ENCODE results near the gene CAPN15.

CAPN15 gene

DNA sequence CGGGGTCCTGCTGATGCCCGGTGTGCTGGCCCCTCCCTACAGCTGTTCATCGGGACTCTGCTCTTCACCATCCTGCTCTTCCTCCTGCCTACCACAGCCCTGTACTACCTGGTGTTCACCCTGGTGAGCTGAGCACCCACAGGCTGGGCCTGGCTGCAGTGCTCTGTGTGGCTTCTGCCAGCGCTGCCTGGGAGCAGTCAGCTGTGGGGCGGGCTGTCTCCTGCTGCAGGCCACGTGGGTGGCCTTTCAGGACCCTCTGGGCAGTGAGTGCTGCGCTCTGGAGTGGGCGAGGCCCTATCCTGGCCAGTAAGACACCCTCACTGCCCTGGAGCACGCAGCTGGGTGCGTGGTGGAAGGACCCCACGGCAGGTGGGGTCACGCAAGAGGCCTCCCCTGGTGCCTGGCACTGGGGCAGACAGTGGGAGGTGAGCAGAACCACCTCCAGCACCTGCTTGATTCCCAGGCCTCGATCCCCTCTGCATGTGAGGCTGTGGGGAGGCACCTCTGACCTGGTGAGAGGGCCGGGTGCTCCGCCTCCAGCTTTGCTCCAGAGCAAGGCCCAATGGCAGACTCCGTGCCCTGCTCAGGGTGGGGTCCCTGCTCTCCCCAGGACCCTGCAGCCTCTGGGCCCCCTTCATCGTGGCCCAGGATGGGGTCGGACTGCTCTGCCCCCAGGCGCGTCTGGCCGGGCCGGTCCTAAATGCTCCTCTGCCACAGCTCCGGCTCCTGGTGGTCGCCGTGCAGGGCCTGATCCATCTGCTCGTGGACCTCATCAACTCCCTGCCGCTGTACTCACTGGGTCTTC is 52.8 kb downstream of the CAPN15 start:
- DNase-seq = no peak

DNA sequence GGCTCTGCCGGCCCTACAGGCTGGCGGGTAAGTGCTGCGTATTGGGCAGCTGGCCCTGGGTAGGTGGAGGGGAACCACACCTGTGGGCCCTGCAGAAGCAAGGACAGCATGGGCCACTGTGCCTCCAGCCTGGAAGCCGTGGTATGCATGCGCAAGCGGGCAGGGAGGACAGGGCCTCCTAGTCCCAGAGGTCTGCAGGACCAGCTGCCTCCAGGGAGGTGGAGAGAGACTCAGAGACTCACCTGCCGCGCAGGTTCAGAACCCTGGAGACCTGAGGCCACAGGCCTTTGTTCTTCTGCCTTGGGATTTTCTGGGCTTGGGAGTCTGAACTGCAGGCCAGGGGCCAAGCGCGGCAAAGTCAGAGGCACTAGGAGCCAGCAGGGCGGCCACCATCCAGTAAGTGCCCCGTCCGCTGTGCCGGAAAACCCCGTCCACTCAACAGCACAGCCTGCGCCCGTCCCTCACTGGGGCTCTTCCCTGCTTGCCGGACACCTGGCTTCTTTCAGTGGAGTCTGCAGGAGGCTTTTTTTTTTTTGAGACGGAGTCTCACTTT is 53.5 kb downstream of the CAPN15 start:
- DNase-seq = no peak

DNA sequence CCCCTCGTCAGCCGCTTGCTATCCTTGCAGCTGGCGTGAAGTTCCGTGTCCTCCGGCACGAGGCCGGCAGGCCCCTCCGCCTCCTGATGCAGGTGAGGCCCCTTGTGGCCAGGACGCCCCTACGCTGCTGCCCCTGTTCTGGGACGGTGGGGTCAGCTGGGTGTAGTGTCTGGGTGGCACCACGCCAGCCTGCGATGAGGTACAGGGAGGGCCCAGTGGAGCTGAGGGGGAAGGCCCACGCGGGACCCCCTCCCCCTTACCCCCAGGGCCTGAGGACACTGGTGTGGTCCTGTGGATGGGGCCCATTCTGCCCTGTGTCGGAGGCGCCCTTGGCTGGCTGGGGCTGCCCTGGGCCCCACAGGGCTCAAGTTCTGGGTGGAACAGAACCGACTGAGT is 54.7 kb downstream of the CAPN15 start:
- no peak for DNase-seq

DNA sequence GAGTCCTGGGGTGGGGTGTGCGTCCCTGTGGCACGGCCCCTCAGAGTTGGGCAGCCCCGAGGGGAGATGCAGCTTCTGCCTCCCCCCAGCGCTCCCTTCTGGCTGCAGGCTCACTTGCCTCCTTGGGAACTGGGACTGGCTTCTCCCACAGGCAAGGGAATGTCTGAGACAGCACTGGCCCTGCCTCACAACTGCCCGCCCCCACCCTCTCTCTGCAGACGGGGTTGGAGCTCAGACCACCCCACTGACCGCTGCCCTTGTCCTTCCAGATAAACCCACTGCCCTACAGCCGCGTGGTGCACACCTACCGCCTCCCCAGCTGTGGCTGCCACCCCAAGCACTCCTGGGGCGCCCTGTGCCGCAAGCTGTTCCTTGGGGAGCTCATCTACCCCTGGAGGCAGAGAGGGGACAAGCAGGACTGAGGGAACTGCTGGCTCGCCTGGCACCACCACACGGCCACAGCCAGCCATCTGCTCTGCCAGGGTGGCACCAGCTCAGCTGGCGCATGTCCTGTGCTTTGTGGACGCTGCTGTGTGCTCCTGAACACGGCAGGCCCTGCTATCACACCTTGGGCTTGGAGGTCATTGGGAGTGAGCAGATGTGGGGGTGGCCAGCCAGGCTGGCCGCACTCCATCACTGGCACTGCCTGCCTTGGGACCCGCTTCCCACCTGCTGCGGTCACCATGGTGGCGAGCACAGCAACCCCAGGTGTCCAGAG is 55.3 kb downstream of the CAPN15 start:
- DNase-seq = no peak

DNA sequence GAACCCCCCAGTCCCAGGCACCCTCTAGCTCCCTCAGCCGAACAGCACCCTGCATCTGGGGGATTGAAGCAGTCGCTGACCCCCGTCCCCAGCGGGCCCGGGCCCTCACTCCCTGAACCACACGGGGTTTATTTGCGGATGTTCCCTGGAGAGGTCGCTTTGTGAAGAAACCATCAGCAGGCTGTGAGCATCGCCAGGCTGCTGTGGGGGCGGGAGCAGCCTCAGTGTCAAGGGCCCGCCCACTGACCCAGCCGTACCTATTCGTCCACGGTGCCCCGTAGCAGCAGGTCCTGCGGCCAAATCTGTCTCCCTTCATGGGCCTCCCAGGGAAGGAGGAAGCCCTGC is 55.9 kb downstream of the CAPN15 start:
- DNase-seq = no peak

DNA sequence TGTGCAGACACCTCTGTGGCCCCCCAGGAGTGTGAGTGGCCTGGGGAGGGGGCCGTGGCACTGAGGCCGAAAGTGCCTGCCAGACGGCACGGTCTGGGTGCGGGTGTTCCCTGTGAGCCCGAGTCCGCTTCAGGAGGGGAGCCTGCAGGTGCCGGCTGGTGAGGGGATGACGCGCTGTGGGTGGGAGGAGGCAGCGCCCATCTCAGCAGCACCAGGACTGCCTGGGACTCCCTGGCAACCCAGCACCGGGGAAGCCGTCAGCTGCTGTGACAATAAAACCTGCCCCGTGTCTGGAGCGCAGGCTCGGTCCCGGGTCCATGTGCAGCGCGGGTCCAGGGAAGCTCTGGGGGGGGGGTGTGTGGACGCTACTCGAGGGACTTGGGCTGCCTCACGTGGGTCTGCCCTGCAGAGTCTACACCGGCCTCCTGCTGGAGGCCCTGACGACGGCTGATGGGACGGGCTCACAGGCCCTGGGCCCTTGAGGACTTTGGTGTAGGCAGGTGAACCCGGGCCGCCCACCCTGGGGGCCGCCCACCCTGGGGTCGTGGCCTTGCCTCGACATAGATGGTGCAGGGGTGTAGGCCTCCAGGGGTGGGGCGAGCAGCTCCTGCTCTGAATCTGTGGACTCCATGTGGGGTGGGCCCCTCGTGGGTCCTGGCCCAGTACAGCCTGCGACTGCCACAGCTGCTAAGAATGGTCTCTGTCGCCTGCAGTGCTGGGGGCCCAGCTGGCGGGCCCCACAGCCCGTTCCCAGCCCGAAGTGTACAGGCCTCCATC is 56.5 kb downstream of the CAPN15 start:
- DNase-seq = no peak

DNA sequence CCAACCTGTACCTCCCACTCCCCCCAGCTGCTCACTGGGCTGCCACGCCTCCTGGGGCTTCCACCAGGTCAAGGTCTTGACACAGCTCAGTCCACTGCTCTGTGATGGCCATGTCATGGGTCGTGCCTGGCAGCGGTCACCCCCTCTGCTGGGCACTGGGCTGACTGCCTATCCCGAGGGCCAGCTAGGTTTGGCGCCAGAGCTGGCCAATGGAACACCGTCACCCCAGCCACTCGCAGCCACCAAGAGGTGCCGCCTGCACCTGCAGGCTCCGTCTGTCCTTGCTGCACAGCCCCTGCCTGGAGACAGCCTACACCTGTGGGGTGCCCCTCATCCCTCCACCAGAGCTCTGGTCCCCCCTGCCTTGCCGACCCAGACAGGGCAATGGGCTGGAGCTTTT is 57.8 kb downstream of the CAPN15 start:
- DNase-seq = no peak

DNA sequence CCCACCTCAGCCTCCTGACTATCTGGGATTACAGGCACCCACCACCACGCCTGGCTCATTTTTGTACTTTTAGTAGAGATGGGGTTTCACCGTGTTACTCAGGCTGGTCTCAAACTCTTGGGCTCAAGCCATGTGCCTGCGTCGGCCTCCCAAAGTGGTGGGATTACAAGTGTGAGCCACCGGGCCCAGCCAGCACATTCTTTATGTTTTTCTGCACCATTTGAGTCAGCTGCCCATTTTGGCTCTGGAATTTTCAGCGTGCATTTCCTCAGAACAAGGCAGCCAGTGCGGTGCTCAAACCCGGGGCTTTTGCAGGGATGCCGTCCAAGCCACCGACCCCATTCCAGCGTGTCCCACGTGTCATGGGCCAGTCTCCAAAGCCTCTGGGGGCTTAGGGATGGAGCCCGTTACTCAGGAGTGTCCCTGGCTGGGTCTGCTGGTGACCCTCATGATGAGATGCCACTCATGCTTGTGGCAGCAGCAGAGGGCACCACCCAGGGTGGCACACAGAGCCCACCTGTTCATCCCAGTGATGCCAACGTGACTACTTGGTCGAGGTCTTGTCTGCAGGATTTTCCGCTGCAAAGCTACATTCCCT is 58.6 kb downstream of the CAPN15 start:
- no peak for DNase-seq

DNA sequence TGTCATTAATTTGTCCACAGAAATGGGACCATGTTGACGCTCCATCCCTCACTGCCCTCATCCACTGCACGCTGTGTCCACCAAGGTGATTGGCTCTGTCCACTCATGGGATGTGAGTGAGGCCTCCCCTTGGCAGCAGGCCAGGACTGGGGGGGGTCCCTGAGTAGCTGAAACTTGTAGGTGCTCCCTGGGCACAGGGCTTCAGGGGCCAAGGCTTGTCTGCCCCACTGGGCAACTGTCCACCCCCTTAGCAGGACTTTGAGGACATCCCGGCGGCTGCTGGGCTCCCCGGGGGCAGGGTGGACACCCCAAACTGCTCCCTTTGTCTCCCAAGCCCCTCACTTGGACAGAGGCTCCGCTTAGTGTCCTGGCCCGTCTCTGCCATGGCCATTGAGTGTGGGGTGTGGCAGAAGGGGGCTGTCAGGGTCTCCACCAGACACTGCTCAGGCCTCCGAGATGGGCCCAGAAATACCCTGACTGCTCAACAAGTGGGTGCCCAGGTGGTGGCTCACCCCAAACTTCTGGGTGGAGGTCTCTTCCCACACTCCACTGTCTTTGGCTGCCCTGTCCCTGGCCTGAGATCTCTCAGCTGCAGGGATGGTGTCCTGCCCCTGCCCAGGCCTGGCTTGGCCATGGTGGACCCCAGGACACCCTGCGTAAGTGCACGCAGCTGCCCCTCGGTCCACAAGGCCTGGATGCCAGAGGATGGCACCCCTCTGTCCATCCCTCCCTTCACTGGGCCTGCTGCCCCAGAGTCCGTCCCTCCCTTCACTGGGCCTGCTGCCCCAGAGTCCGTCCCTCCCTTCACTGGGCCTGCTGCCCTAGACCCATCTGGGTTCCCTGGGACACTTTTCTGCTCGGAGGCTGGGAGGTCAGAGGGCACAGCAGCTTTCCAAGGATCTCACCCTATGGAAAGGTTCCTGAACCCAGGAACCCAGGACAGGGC is 59.4 kb downstream of the CAPN15 start:
- DNase-seq = no peak

DNA sequence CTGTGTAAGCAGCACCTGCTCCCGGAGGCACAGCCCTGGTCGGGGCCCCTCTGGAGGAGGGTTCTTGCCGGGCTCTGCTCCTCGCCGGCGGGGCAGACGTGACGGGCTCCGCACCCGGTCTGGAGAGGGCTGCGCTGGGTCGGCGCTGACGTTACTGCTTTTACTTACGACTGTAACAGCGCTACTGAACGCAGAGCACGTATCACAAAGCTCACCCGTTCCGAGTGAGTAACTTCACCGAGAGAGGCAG is 61.1 kb downstream of the CAPN15 start:
- DNase-seq = peak in 3 of 4 experiments; percentile 42 to 57 (median 46)

DNA sequence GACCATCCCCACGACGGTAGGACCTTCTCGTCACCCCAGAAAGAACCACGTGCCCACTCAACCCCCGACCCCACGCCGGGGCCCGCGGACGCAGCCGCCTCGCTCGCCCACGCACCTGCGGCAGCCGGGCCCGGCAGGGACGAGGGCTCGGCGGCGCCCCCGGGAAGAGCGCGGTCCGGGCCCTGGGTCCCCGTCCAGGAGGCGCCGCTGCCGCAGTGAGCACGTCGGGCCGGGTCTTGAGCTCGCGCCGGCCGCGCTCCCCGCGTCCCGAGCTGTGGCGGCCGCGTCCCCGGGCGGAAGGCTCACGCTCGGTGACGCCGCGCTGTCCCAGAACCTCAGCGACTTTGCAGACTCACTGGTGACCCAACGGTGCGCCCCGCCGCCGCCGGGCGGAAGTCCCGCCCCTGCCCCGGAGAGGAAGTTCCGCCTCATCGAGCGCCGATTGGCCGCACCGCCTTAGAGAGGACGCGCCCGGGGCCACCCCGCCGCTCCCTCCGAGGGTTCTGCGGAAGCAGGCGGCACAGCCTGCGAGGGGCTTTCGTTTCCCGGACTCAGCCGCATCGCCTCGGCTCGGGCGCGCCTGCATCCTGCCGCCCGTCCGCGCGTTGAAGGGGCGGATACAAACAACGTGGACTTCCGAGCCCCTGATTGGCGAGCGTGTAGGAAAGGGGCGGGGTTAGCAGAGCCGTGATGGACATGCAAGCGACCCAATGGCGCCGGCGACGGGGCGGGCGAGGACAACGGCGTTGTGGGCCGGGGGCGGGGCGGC is 61.6 kb downstream of the CAPN15 start:
- peak; percentile 98 to 99 (median 99) for DNase-seq

DNA sequence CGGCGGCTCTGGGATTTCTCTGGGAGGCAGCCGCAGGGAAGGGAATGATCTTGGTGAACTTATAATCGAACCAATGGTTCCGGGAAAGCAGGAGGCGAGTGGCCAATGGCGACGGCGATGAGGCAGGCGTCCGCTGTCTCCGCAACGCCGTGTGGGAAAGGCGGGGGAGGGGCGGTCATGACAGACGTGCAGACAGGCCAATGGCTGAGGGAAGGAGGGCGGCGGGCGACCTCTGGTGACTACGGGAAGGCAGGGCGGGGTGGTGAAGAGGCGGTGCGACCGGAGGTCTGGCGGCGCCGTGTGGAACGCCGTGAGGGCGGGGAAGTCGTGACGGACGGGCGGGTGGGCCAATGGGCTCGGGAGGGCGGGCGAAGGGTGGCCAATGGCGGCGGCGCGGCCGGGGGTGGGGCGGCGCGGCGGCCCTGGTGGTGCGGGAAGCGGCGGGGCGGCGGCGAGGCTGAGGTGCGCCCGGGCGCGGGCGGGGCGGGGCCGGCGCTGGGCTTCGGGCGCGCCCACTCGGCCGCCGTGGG is 62.2 kb downstream of the CAPN15 start, which contains the start of gene RAB40C:
Gene RAB40C, plus strand, starts transcription at position 409 of the 530 bp plus-strand sequence. CDS start 226 bp downstream, outside the sequence.
- DNase-seq = peak; percentile 98 to 99 (median 99)

DNA sequence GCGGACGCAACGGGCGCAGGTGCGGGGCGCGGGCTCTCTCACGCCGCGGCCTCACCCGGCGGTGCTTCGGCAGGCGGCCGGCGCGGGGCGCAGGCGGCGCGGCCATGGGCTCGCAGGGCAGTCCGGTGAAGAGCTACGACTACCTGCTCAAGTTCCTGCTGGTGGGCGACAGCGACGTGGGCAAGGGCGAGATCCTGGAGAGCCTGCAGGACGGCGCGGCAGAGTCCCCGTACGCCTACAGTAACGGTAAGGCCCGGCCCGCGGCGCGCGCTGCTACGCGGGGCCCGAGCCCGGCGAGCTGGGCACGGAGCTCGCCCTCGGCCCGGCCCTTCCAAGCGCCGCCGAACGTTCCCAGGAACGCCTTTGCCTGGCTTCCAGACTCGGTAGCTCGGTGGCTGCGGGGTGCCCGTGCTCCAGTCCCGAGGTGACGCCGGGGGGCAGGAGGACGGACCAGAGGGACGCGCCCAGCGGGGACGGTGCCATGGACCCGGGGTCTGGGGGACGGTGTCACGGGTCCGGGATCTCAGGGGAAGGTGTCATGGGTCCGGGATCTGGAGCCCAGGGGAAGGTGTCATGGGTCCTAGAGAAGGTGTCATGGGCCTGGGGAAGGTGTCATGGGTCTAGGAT is 62.8 kb downstream of the CAPN15 start:
- DNase-seq = no peak

DNA sequence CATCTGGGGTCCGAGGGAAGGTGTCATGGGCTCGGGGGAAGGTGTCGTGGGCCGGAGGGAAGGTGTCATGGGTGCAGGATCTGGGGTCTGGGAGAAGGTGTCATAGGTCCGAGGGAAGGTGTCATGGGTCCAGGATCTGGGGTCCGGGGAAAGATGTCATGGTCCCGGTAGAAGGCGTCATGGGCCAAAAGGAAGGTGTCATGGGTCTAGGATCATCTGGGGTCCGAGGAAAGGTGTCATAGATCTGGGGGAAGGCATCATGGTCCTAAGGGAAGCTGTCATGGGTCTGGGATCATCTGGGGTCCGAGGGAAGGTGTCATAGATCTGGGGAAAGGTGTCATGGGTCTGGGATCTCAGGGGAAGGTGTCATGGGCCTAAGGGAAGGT is 63.3 kb downstream of the CAPN15 start:
- no peak for DNase-seq

DNA sequence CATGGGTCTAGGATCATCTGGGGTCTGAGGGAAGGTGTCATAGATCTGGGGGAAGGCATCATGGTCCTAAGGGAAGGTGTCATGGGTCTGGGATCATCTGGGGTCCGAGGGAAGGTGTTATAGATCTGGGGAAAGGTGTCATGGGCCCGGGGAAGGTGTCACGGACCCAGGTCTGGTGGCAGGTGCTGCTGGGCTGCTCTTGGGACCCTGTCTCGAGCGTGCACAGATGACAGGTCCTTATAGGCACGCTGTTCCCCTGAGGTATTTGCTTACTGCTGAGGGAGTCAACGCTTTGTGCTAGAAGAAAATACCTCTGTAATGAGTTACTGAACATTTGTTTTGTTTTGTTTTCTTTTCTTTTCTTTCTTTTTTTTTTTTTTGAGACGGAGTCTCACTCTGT is 63.7 kb downstream of the CAPN15 start:
- no peak for DNase-seq

DNA sequence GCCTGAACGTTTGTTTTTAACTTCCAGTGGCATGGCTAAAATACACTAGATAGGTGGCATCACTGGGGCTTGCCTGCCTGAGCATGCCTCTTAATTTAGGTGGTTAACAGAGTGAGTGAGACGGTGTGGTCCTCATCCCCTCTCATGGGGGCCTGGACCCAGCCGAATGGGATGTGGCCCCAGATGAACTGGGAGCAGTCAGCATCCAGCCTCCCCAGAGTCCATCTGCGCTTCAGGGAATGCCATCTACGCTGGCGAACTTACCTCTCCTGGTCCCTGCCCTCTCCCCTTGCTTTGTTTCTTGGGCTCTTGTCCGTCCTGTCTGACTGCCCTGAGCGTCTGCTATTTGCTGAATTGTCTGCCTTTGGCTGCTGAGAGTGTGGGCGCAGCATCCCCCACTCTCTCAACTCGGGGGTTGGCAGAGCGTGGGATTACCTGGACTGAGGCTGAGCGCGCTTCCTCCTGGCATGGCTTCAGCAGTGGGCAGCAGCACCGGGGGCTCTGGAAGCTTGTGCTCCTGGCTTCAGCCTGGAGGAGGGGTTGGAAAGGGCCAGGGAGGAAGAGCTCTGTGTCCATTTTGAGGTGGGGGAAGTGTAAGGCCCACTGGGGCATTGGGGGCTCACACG is 64.5 kb downstream of the CAPN15 start:
- no peak for DNase-seq

DNA sequence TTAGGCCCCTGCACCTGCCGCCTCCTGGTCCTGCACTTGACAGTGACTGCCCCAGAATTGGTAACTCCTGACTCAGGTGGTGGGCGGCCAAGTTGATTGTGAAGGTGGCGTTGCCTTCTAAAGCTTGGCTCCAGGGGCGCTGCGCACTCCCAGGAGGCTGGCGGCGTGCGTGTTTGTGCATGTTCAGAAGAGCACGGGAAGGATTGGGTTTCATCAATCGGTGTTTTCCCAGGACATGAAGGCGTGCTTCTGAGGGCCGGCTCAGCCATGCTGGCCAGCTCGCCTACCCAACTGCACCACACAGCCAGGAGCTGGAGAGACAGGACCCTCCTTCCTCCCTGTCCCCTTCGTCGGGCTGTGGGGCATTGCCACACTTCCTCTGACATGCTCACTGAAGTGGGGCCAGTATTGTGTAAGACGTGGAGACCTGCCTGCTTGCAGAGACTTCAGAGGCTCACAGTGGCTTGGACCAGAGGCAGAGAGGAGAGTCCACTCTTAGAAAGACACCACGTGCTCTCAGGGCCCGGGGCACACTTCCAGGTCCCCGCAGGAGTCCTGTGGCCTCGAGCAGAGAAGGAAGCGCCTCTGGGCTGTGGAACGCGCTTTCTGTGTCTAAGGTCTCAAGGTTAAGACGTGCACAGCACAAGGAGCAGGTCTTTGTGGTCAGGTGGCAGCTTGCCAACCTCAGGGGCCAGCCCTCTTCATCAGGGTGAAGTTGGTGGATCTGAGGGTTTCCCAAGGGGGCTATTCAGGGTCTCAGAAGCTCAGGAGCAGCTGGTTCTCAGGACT is 65.2 kb downstream of the CAPN15 start:
- DNase-seq = no peak

DNA sequence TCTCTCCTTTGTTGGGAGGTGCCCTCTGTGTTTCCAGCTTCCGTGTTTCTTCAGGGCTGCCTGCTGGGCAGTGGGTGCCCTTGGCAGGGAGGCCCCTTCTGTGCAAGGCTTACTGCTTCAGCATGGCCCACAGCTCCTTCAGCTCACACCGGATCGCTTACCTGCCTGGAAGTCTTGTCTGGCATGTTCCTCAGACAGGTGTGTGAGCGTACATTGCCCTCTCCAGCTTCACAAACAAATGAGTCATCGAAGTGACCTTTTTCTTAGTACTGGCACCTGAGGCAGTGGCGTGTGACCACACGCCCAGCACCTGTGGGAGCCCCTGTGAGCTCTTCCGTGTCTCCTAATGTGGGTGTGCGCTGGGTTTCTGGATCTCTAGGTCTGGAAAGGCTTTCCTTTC is 65.9 kb downstream of the CAPN15 start:
- no peak for DNase-seq

DNA sequence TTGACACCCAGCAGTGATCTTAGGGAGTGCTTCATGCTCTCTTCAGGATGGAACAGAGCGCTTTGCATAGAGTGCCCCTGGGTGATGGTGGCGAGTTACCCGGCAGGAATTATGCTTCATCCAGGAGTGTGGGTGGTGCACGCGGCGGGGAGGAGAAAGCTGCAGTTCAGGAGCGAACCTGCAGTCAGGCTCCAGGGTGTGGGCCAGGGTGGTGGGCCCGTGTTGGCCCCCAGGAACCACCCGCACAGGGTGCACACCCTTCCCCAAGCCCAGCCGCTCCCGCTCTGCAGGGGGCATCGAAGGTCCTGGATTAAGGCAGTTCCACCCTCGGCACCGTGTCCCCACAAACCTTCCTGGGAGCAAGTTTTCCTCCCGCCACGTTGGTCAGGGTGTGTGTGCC is 66.3 kb downstream of the CAPN15 start:
- DNase-seq = no peak

Data from activated naive CD4-positive, alpha-beta T cell (primary cell).